GM19324 (cell line): ENCODE measurements around the gene CCR2.
"Not testable (repeated sequence)": the region's sequence is repeated elsewhere in the genome, so short reads cannot be mapped to it uniquely, and the experiment has no call there.

Source experiments
- ATAC-seq: cut with Tn5 transposase; IDR thresholded peaks from one replicate; pipeline ENCODE4 v1.9.1; 2021; ENCODE audit warnings: mild to moderate bottlenecking, moderate library complexity; ENCODE audit not compliant: unreplicated experiment, low FRiP score

Gene CCR2

DNA sequence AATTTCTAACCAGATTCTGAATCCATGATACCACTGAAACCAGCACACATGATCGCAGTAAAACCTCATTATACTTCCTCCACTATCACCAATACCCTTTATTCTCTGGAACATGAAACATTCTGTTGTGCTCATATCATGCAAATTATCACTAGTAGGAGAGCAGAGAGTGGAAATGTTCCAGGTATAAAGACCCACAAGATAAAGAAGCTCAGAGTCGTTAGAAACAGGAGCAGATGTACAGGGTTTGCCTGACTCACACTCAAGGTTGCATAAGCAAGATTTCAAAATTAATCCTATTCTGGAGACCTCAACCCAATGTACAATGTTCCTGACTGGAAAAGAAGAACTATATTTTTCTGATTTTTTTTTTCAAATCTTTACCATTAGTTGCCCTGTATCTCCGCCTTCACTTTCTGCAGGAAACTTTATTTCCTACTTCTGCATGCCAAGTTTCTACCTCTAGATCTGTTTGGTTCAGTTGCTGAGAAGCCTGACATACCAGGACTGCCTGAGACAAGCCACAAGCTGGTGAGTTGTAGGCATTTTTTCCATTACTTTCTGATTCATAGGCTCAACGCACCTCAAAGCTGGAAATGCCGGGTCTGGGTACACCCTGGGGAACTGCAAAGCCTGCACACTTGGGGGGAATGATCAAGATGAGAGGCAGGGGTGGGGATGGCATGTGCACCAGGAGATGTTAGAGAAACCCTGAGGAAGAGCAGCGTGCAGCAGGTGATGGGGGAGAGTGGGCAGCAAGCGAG is at the start of gene CCR2:
Gene CCR2 (plus strand): TSS at position 465 of the 764 bp plus-strand sequence. CDS start 3,417 bp downstream, outside the sequence.
- no peak for ATAC-seq

DNA sequence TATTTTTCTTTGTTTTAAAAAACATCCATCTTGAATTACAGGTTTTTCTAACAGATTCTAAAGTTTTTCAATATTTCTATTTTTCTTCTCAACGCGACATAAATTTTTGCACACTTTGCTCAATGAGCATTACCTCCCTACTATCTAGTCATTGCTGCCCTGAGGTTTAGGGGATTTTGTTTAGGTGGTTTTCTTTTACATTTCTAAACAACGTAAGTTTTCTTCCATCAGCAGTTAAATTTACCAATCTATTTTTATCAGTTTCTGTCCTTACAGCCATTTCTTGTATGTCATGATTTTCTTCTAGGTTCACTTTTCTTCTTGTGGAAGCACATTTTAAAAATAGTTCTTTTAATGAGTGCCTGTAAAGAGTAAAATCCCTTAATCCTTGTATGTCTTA is 49.2 kb upstream of the CCR2 start:
- ATAC-seq: no peak

DNA sequence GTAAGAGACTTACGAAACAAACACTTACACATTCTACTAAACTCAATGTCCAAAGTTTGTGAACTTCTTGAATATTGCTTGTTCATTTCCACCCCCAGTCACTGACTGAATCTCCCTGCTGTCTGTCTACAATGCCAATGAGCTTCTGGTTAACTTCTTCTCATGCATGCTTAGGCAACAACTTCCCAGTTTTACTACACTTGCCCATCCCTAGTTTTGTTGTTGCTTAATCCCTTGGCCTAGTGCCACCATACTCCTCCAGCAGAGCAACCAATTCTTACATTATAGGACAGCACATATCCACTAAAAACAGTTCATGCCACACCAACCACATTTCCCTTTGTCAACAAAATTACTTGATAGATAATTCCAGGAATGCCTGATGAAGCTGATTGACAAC is 40.9 kb upstream of the CCR2 start:
- no peak for ATAC-seq

DNA sequence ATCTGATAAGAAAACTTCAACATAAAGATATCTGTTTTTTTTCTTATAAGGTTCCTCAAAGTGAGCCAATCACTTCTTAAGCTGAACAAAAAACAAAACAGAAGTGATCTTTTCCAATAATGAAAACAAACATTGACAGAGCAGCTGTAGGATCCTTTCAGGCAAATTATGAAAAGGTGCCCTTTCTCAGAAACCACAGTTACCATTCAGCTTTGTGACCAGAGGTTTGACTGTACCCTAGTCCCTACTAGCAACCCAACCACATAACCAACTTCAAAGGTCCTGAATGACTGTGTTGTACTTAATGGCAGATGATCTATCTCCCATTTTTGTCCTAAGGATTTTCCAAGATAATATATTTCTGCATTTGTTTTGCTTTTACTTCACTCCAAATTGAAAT is 39.4 kb upstream of the CCR2 start:
- no peak for ATAC-seq

DNA sequence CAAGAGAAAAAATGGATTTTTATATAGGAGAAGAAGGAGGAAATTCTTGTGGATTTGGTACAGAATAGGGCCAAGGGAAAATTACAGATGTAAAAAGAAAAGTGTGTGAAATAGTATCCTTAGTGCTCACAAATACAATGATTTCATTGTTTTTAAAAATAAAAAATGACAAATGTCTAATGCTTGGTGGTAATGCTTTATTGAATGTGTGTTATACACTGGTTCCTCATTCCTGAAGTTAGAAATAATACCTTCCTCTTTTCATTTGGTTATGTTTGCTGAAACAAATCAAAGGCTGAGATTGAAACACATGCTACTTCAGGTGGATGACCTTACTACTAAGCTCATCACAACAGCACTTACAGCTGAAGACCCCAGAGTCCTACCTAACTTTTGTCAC is 37.7 kb upstream of the CCR2 start:
- no peak for ATAC-seq

DNA sequence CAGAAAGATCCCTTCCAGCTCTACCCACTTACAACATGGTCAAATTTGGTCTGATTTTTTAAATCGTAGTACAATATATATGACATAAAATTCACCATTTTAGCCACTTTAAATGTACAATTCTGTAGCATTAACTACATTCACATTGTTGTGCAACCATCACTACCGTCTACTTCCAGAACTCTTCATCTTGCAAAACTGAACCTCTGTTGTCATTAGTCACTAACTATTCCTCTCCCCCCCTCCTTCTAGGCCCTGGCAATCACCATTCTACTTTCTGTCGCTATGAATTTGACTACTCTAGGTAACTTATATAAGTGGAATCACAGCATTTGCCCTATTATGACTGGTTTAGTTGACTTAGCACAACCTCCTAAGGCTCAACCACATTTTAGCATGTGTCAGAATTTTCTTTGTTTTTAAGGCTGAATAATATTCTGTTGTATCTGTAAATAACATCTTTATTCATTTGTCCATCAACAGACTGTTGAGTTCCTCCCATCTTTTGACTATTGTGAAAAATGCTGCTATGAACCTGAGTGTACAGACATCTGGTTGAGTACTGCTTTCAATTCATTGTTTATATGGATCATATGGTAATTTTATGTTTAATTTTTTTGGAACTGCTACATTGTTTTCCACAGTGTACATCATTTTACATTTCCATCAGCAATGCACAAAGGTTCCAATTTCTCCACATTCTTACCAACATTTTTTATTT is 35.5 kb upstream of the CCR2 start:
- no peak for ATAC-seq

DNA sequence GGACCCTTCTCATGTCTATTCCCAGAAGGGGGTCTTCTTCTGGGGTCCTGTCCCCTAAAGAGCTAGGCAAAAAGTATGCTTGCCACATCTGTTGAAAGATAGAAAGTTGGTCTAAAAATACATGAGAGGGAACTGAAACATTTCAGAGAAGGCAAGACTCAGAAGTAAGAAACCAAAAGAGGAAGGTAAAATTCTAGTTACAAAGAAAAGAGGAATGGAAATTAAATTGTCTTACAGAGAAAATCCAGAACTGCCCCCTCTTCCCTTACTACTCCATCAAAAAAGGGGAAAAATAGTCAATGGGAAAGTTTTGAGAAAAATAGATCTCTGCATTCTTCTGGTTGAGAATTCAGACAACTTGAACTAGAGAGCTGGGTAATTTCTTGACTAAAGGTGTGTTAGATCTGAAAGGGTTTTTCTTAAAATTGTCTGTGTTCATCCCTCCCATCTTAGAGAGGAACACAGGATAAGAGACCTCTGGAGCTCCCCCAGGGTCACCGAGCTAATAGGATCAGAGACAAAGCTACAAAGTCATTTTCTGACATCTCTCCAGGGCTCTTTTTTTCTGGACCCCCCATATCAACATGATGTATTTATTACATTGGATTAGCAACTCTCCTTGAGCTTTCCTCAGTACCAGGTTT is 32.3 kb upstream of the CCR2 start:
- no peak for ATAC-seq

DNA sequence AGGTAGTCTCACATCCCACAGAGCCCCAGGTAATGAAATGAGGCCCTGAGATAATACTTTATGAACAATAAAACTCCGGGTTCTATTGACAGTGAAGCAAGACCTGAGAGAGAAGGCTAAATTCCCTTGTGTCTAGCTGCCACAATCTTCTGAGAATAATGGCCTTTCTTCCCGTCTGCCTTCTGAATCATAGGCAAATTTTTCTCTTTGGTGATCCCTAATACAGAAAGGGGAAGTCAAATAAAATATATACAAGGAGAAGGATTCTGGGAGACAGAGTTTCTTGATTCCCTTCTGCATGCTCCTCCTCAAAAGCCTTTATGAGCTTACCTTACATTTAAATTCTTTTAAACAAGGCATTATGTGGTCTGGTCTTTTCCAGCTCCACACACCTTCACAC is 29.9 kb upstream of the CCR2 start:
- ATAC-seq: no peak

DNA sequence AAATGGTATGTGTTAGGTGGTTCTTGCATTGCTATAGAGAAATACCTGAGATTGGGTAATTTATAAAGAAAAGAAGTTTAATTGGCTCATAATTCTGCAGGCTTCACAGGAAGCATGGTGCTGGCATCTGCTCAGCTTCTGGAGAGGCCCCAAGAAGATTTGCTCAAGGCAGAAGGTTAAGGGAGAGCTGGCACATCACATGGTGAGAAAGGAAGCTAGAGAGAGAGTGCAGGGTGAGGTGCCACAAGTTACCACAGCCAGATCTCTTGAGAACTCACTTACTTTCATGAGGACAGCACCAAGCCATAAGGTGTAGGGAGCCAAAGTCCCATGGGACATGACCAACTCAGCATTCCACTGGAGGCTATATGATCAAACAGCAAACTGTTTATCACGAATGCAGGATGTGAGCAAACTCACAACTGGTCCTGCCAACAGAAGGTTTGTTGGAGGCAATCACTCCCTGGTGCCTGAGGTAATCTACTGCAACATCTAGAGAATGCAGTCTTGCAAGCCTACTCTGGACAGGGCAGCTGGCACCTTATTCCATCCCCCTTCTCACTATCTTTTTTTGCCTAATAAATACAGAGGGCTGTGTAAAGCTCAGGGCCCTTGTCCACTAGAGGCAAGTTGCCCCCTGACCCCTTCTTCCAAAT is 28.1 kb upstream of the CCR2 start:
- ATAC-seq: no peak

DNA sequence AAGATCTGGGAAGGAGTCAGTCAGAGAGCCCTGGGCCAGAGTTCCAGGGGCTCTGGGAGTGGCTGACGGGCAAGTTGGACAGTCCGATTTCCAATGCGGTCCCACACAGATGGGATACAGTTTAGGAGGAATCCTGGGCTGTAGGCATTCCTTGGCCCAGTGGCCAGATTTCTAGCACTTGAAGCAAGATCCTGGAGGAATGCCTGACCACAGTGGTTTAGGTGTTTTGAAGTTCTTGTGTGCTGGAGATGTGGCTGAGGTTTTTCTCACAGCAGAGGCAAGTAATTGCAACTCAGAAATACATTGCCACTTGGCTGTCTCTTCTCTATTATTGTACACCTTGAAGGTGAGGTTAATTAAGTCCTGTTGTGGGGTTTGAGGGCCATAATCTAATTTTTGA is 23.2 kb upstream of the CCR2 start:
- not testable (repeated sequence) for ATAC-seq

DNA sequence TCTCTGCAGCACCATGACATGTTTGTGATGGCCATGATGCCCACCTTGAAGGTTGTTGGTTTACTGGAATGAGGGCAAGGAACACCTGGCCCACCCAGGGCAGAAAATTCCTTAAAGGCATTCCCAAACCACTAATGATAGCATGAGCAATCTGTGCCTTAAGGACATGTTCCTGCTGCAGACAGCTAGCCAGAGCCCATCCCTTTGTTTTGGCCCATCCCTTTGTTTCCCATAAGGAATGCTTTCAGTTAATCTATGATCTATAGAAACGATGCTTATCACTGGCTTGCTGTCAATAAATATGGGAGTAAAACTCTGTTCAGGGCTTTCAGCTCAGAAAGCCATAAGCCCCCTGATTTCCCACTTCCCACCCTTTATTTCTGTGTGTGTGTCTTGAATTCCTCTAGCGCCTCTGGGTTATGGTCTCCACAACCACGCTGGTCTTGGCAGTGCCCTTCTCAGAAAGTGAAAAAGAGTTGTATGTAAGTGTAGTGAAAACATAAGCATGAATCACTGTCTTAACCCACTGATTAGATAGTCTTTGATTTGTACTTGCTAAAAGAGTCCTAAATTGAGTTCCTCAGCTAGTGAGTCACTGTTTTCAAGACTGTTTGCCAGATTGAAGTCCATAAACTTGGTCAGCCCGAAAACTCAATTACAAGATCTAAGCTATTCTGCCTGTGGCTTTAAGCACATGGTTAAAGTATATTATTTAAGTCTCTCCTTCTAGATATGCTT is 19.0 kb upstream of the CCR2 start:
- ATAC-seq: no peak

DNA sequence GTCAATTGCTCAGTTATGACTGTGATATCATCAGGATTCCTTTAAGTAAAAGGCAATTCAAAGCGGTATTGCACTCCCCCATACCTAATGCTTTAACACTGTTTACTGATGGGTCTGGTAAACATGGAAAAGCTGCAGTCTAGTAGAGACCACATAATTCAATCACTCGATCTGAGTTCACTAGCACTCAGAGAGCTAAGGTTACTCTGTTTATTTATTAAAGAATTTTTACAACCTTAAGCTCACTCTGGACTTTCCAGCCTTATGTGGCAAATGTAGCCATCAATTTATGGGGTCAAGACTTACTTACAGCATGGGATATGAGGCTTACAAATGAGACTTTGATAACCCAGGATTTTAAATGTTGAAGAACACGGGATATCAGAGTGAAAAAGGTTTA is 18.4 kb upstream of the CCR2 start:
- no peak for ATAC-seq

DNA sequence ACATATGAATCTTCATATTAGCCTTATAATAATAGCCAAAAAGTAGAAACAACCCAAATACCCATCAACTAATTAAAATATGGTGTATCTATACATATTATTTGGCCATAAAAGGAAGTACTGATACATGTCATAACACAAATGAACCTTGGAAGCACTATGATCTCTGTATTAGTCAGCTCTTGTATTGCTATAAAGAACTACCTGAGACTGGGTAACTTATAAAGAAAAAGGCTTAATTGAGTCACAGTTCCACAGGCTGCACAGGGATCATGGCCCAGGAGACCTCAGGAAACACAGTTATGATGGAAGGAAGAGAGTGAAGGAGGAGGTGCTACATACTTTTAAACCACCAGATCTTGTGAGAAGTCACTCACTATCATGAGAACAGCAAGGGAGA is 16.0 kb upstream of the CCR2 start:
- ATAC-seq: no peak

DNA sequence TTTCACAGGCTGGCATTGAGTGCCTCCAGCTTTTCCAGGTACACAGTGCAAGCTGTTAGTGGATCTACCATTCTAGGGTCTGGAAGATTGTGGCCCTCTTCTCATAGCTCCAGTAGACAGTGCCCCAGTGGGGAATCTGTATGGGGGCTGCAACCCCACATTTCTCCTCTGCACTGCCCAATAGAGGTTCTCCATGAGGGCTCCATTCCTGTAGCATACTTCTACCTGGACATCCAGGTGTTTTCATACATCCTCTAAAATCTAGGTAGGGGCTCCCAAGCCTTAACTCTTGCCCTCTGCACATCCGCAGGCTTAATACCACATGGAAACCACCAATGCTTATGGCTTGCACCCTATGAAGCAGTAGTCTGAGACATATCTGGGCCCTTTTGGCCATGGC is 15.1 kb upstream of the CCR2 start:
- no peak for ATAC-seq

DNA sequence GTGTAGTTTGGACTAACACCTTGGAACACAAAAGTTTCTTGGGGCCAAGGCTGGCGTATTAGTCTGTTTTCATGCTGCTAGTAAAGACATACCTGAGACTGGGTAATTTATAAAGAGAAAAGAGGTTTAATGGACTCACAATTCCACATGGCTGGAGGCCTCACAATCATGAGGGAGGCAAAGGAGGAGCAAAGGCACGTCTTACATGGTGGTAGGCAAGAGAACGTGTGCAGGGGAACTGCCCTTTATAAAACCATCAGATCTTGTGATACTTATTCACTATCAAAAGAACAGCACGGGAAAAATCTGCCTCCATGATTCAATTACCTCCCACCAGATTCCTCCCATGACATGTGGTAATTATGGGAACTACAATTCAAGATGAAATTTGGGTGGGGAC is 9.4 kb upstream of the CCR2 start:
- no peak for ATAC-seq

DNA sequence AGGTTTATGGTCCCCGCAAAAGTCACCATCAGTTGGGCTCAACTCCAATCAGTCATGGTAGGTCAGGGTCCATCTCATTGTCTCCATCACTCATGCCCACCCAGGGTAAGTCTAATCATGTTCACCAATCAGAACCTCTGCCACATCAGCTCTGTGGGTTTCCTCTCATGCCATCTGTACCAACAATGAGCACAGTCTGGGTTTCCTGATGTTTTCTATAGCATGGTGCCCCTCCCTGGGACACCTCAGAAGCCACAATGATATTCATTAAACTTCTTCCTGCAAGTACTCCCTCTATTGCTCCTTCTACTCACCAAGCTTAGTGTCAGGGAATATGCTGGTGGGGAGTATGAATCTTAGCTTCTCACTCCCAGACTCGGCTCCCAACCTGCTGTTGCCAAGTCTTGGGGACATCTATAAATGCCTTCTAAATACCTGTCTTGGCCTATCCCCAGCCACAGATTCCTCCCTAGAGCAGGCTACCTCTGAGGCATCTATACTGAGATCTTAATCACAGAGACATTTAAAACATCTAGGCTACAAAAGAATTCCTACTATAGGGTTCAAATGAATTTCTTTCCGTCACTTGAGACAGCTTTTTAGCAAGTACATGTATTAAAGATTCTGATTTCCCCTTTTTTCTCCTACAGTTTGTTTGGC is 5.0 kb upstream of the CCR2 start:
- no peak for ATAC-seq

DNA sequence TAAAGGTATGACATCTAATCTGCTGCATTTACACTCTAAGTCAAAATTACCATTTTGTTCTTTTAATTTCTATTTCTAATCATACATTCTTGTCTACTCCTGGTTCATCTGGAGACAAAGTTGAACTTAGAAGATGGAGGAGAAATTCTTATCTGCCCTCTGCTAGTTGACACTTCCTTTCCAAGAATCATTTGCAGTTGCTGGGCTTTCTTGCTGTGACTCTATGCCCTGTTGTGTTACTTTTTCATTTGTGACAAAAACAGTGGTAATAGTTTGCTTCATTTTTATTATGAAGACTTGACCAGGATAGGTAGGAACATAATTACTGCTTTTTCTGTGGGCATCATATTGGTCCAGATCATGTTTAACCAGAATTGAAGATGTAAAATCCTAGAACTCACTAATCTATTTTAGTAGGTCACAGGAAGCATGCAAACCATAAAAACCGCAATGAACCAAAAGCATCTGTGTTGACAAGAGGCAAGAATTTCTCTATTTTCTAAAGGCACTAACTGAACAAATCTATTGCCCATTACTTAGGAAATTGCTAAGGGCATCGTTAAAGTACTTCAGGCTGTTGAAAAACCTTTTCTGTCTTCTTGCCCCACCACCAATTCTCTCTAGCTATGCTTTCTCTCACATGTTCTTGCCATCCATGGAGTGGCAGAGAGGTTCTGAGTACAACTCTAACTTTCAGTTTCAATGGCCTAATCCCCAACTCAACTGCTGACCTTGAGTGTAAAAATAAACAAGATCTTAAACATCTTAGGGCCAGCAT is 4.2 kb upstream of the CCR2 start:
- no peak for ATAC-seq

DNA sequence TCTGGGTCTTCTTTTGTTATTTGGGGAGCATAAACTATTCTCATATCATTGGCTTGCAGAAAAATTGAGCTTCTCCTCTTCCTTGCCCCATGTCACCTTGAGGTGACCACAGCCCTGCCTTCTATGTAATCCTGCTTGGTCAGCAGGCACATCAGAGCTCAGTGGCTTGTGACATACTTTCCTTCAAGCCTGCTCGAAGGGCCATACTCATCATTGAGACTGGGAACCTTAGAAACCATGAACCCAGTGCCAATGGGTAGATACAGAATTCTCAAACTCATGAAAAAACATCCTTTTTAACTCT is 3.7 kb upstream of the CCR2 start:
- no peak for ATAC-seq

DNA sequence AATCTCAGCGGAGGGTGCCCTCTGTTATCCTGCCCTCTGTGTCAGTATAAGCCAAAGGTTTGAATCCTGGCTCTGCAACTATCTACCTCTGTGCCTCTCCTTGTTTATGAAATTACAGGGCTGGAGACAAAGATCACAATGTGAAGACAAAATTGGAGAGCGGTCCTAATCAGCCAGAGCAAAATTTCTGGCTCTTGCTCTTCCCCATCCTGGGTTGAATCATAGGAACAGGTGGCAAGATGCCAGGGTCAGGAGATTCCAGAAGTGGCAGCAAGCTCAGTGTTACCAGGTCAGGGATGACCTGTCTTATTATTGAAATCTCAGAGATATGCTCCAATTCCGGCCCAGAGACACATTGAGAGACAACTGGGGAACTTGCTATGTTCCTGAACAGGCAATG is 2.3 kb upstream of the CCR2 start:
- ATAC-seq: no peak
